Measurements from ENCODE around the gene SLC2A11.
A peak's percentile ranks its signal among the peaks of the same experiment; 100 is the strongest.

- TF ChIP-seq GABPA (IDR thresholded peaks at IDR 0.05 in 1 of 2, conservative IDR thresholded peaks at IDR 0.05 in 1 of 2) = no peak
- peak; percentile 58 for TF ChIP-seq CTCF (IDR thresholded peaks at IDR 0.05; ENCODE audit: low read depth, low read length, missing input control)
- TF ChIP-seq REST (IDR thresholded peaks at IDR 0.05) = no peak
- no peak for TF ChIP-seq JUND (IDR thresholded peaks at IDR 0.05)
- no peak for TF ChIP-seq HNF4A (conservative IDR thresholded peaks at IDR 0.05)
- TF ChIP-seq YY1 (IDR thresholded peaks at IDR 0.05) = no peak
- no peak for TF ChIP-seq ZBTB33 (IDR thresholded peaks at IDR 0.05)
- TF ChIP-seq MAX (IDR thresholded peaks at IDR 0.05) = no peak
- no peak for TF ChIP-seq SP1 (IDR thresholded peaks at IDR 0.05)
- TF ChIP-seq EGR1 (IDR thresholded peaks at IDR 0.05; ENCODE audit: low read depth in 2 of 2) = no peak
- no peak for TF ChIP-seq FOXA1 (IDR thresholded peaks at IDR 0.05)
- TF ChIP-seq TAF1 (conservative IDR thresholded peaks at IDR 0.05) = no peak
Observed at GRCh38 chr22:23862103-23862502, 4.4 kb downstream of the SLC2A11 start.

Data from liver (tissue), 3 donors.